ENCODE results near the gene RERE.

GRCh38 chr1:8465013-8465412 is 352.4 kb downstream of the RERE start:
- no peak for TF ChIP-seq CTCF (IDR thresholded peaks at IDR 0.05)
- no peak for TF ChIP-seq POLR2A (IDR thresholded peaks at IDR 0.05)

Measured in adrenal gland (tissue), 5 donors.